ENCODE results near the gene CEP95.
"Not testable (repeated sequence)": the region's sequence is repeated elsewhere in the genome, so short reads cannot be mapped to it uniquely, and the experiment has no call there.

Gene CEP95

DNA sequence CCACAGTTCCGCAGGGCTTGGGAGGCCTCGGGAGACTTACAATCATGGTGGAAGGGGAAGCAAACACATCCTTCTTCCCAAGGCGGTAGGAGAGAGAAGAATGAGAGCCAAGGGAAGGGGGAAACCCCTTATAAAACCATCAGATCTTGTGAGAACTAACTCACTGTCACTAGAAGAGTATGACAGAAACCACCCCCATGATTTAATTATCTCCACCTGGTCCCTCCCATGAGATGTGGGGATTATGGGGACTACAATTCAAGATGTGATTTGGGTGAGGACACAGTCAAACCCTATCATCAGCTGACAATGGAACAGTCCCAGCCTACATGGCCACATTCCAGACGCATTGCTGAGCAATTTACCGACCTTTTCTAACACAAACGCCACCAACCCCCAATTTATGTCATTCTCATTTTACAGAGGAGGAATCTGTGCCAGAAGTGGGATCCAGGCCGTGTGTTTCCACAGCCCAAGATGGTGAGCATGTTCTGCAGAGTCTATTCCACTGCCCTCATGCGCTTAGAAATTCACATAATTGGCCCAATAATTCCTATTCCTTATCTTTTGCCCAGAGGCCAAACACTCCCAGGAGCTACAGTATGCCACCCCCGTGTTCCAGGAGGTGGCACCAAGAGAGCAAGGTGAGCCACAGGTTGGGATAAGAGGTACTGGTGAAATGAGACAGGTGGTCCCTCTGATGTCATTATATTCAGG lies 40.6 kb upstream of the CEP95 start:
- Histone ChIP-seq H3K4me3 (no peak overlapping the region), H3K27me3 (no peaks in the 10 kb centered on the region), H3K4me2 (peak overlapping the region in 7 of 11 experiments; percentile 4 to 50 (median 32); a peak in 10 of 22 replicates), H3K36me3 (peaks cover 67 to 100% (median 100%) of the 10 kb centered on the region in 11 experiments), H3K4me1 (peaks cover 4 to 30% (median 11%) of the 10 kb centered on the region in 10 experiments; a peak in 17 of 20 replicates), H3K9ac (no peak overlapping the region), H4K20me1 (peaks cover 0 to 95% (median 16%) of the 10 kb centered on the region in 11 experiments; a peak in 15 of 22 replicates), H3K27ac (0 out of 22 replicates have a peak overlapping the region, but pooled peaks of 1 of the 11 experiments have one; percentile 13), H3K9me3 (replicated peaks in 1 of 11) (no peaks in the 10 kb centered on the region; a peak in 1 of 22 replicates)
- no peak for TF ChIP-seq Cebpa-rat (IDR thresholded peaks at IDR 0.05)

DNA sequence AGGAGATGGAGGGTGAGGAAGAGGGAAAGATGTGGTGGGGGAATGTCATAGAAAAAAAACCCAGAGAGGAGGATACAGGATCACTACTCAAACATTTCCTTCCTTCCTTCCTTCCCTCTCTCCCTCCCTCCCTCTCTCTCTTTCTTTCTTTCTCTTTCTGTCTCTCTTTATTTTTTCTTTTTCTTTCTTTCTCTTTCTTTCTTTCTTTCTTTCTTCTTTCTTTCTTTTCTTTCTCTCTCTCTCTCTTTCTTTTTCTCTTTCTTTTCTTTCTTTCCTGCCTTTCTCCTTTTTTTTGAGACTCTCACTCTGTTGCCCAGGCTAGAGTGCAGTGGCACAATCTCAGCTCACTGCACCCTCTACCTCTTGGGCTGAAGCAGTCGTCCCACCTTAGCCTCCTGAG lies 39.9 kb upstream of the CEP95 start:
- Histone ChIP-seq H3K4me2 (peak overlapping the region in 6 of 11 experiments; percentile 4 to 50 (median 35); a peak in 9 of 22 replicates), H3K36me3 (peaks cover 73 to 100% (median 100%) of the 10 kb centered on the region in 11 experiments), H3K27ac (0 out of 22 replicates have a peak overlapping the region, but pooled peaks of 1 of the 11 experiments have one; percentile 13), H3K4me1 (peaks cover 4 to 35% (median 11%) of the 10 kb centered on the region in 10 experiments; a peak in 17 of 20 replicates), H4K20me1 (peaks cover 0 to 94% (median 20%) of the 10 kb centered on the region in 11 experiments; a peak in 15 of 22 replicates)
- not testable (repeated sequence) for H3K9me3 ChIP-seq (replicated peaks in 1 of 11); H3K27me3 ChIP-seq; H3K4me3 ChIP-seq; H3K9ac ChIP-seq

GRCh38 chr17:64470625-64471024 lies 36.2 kb upstream of the CEP95 start:
- Histone ChIP-seq H3K4me3 (no peak overlapping the region), H3K9ac (0 out of 22 replicates have a peak overlapping the region, but pooled peaks of 1 of the 11 experiments have one; percentile 10), H3K36me3 (peaks cover 74 to 100% (median 100%) of the 10 kb centered on the region in 11 experiments), H3K9me3 (replicated peaks in 1 of 11) (no peaks in the 10 kb centered on the region; a peak in 1 of 22 replicates), H3K4me1 (peaks cover 10 to 40% (median 13%) of the 10 kb centered on the region in 10 experiments; a peak in 19 of 20 replicates), H3K27me3 (no peaks in the 10 kb centered on the region), H3K4me2 (no peak overlapping the region; a peak in 1 of 22 replicates), H4K20me1 (peaks cover 0 to 84% (median 20%) of the 10 kb centered on the region in 11 experiments; a peak in 15 of 22 replicates), H3K27ac (peak overlapping the region in 2 of 11 experiments; percentile 3 to 36; a peak in 2 of 22 replicates)
- TF ChIP-seq Cebpa-rat (IDR thresholded peaks at IDR 0.05), result no peak

- peak in 2 of 11 experiments; percentile 13 to 38; a peak in 1 of 22 replicates for TF ChIP-seq Cebpa-rat (IDR thresholded peaks at IDR 0.05)
- no peak overlapping the region for H3K4me3 ChIP-seq
- peak overlapping the region in 1 of 11 experiments; percentile 1; a peak in 1 of 22 replicates for H3K4me2 ChIP-seq
- peaks cover 0 to 77% (median 20%) of the 10 kb centered on the region in 11 experiments; a peak in 15 of 22 replicates for H4K20me1 ChIP-seq
- H3K36me3 ChIP-seq, result peaks cover 72 to 100% (median 99%) of the 10 kb centered on the region in 11 experiments
- H3K9me3 ChIP-seq (replicated peaks in 1 of 11), result no peaks in the 10 kb centered on the region
- peak overlapping the region in 1 of 11 experiments; percentile 36; a peak in 2 of 22 replicates for H3K27ac ChIP-seq
- no peak overlapping the region; a peak in 1 of 22 replicates for H3K9ac ChIP-seq
- H3K27me3 ChIP-seq, result no peaks in the 10 kb centered on the region
- H3K4me1 ChIP-seq, result peaks cover 3 to 40% (median 10%) of the 10 kb centered on the region in 10 experiments; a peak in 19 of 20 replicates
These were observed 35.3 kb upstream of the CEP95 start for GRCh38 chr17:64471440-64471839.

DNA sequence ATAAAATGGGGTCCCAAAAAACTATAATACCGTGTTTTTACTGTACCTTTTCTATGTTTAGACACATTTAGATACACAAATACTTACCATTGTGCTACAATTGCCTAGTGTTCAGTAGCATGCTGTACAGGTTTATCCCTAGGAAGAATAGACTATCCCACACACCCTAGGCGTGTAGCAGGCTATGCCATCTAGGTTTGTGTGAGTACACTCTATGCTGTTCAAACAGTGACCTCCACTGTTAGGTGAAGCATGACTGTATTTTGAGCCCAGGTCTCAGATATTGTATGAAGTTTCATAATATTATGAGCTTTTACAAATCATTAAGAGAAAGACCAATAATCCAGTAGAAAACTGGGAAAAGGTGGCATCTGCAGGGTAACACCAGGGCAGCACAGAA lies 34.2 kb upstream of the CEP95 start:
- Histone ChIP-seq H3K4me2 (no peak overlapping the region), H3K27ac (0 out of 22 replicates have a peak overlapping the region, but pooled peaks of 1 of the 11 experiments have one; percentile 18), H3K36me3 (peaks cover 70 to 100% (median 98%) of the 10 kb centered on the region in 11 experiments), H3K4me3 (no peak overlapping the region), H3K4me1 (peaks cover 0 to 47% (median 6%) of the 10 kb centered on the region in 10 experiments; a peak in 9 of 20 replicates), H3K27me3 (no peaks in the 10 kb centered on the region), H4K20me1 (peaks cover 0 to 69% (median 20%) of the 10 kb centered on the region in 11 experiments; a peak in 15 of 22 replicates), H3K9ac (no peak overlapping the region), H3K9me3 (replicated peaks in 1 of 11) (no peaks in the 10 kb centered on the region)
- no peak for TF ChIP-seq Cebpa-rat (IDR thresholded peaks at IDR 0.05)

- no peak for TF ChIP-seq Cebpa-rat (IDR thresholded peaks at IDR 0.05)
- H4K20me1 ChIP-seq, result peaks cover 0 to 23% (median 0%) of the 10 kb centered on the region in 11 experiments; a peak in 6 of 22 replicates
- H3K4me2 ChIP-seq, result no peak overlapping the region
- no peak overlapping the region for H3K9ac ChIP-seq
- peaks cover 81 to 100% (median 97%) of the 10 kb centered on the region in 11 experiments for H3K36me3 ChIP-seq
- peaks cover 0 to 43% (median 5%) of the 10 kb centered on the region in 10 experiments; a peak in 9 of 20 replicates for H3K4me1 ChIP-seq
- no peak overlapping the region for H3K27ac ChIP-seq
- H3K4me3 ChIP-seq, result no peak overlapping the region
- H3K27me3 ChIP-seq, result no peaks in the 10 kb centered on the region
- no peaks in the 10 kb centered on the region for H3K9me3 ChIP-seq (replicated peaks in 1 of 11)
These were observed 28.9 kb upstream of the CEP95 start for GRCh38 chr17:64477849-64478248.

DNA sequence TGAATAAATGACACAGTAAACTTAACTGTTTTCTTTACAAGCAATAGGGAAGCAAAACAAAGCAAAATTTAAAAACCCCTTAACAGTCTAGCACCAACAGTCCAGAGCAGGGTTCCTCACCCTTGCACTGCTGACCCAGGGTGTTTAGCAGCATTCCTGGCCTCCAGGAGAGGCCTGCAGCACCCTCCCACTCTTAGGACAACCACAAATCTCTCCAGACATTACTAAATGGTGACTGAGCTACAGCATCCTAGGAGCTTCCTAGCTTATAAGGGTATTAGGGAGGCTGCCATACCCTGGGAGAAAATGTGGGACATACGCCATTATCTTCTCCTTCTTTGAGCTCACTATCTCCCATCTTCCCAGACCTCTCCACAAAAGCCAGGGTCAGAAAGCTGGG lies 25.8 kb upstream of the CEP95 start:
- Histone ChIP-seq H3K4me3 (no peak overlapping the region), H3K27me3 (no peaks in the 10 kb centered on the region), H3K27ac (no peak overlapping the region), H3K9ac (no peak overlapping the region), H3K36me3 (peaks cover 82 to 100% (median 96%) of the 10 kb centered on the region in 11 experiments), H3K4me2 (no peak overlapping the region), H3K9me3 (replicated peaks in 1 of 11) (no peaks in the 10 kb centered on the region), H3K4me1 (peaks cover 0 to 23% (median 3%) of the 10 kb centered on the region in 10 experiments; a peak in 6 of 20 replicates), H4K20me1 (peaks cover 0 to 16% (median 0%) of the 10 kb centered on the region in 11 experiments; a peak in 3 of 22 replicates)
- TF ChIP-seq Cebpa-rat (IDR thresholded peaks at IDR 0.05), result no peak

DNA sequence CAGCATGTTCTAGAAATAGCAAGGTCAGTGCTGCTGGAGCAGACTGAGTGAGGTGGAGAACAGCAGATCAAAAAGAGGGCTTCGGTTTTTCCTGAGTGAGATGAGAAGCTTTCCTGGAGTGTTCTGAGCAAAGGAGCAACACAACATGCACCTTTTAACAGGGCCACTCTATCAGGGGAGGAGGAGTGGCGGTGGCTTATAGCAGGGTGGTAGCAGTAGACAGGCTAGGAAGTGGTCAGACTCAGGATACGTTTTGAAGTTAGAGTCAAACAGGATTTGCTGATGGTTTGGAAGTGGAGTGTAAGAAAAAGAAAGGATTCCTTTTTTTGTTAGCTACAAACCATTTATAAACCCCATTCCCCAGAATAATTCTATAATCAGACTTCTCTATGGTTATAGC lies 22.4 kb upstream of the CEP95 start:
- Histone ChIP-seq H3K4me1 (peaks cover 0 to 5% (median 3%) of the 10 kb centered on the region in 10 experiments; a peak in 1 of 20 replicates), H4K20me1 (peaks cover 0 to 13% (median 0%) of the 10 kb centered on the region in 11 experiments; a peak in 2 of 22 replicates), H3K36me3 (peaks cover 84 to 100% (median 96%) of the 10 kb centered on the region in 11 experiments)

More for the DNA sequence above, 22.4 kb upstream of the CEP95 start:
- peak overlapping the region in 1 of 11 experiments; percentile 21; a peak in 1 of 22 replicates for H3K9ac ChIP-seq
- no peaks in the 10 kb centered on the region for H3K9me3 ChIP-seq (replicated peaks in 1 of 11)
- 0 out of 22 replicates have a peak overlapping the region, but pooled peaks of 1 of the 11 experiments have one; percentile 9 for H3K4me2 ChIP-seq
- no peak for TF ChIP-seq Cebpa-rat (IDR thresholded peaks at IDR 0.05)
- H3K27ac ChIP-seq, result no peak overlapping the region
- no peaks in the 10 kb centered on the region for H3K27me3 ChIP-seq
- no peak overlapping the region for H3K4me3 ChIP-seq
